GM12892 (cell line): ENCODE data around the gene MRM1.

Experiments used
- POLR2A ChIP-seq: IDR thresholded peaks from 2 replicates; pipeline ENCODE4 v1.6.1; 2011; ENCODE audit warnings: low read depth, low read length, control low read depth
- POLR2AphosphoS5 ChIP-seq: IDR thresholded peaks from 2 replicates; pipeline ENCODE4 v1.6.1; 2011; ENCODE audit warnings: low read depth, low read length, control low read depth

DNA sequence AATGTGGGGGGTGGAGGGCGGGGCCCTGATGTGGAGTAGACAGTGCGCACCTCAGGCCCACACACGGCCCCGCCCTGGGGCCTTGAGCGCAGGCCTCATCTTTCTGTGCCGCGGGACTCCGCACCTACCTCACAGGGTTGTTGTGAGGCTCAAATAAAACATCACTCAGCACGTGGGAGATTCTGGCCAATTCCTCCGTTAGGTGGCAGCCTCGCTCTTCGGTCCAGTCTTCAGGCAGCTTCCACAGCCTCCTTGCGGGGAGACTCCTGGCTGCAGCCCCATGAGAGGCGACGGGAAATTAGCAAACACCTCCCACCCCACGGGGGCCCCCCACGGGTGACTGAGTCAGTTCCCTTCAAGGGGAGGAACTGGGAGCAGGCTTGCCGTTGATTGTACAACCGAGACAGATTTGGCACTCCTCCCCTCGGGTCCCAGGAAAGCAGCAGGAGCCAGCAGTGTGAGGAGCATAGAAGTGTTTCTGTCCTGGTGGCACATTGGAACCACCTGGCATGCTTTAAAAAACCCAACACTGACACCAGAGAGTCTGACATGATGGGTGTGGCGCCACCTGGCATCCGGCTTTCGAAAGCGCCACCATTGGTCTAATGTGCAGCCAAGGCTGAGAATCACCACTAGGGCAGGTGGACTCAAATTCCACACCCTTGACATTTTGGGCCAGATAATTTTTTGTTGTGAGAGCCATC is 7.6 kb downstream of the MRM1 start:
- no peak for TF ChIP-seq POLR2A
- TF ChIP-seq POLR2AphosphoS5: no peak
